HG03066 (cell line): ENCODE results near the gene TLCD1.

Experiments used
- ATAC-seq: cut with Tn5 transposase; IDR thresholded peaks from one replicate; pipeline ENCODE4 v1.9.1; 2021; ENCODE audit warnings: low read depth; ENCODE audit not compliant: unreplicated experiment

Gene TLCD1

GRCh38 chr17:28693869-28694268, 32.2 kb downstream of the TLCD1 start:
- ATAC-seq = no peak

GRCh38 chr17:28689011-28689410, 37.0 kb downstream of the TLCD1 start:
- no peak for ATAC-seq

GRCh38 chr17:28688481-28688880, 37.6 kb downstream of the TLCD1 start:
- ATAC-seq = no peak

GRCh38 chr17:28686296-28686695, 39.7 kb downstream of the TLCD1 start:
- no peak for ATAC-seq

- no peak for ATAC-seq
Measured at GRCh38 chr17:28685366-28685765, 40.7 kb downstream of the TLCD1 start.

- no peak for ATAC-seq
Measured at GRCh38 chr17:28684963-28685362, 41.1 kb downstream of the TLCD1 start.

- no peak for ATAC-seq
Measured at GRCh38 chr17:28682655-28683054, 43.4 kb downstream of the TLCD1 start.

GRCh38 chr17:28675980-28676379, 50.1 kb downstream of the TLCD1 start:
- no peak for ATAC-seq

- no peak for ATAC-seq
Measured at GRCh38 chr17:28675490-28675889, 50.5 kb downstream of the TLCD1 start.
